IPS-NIHi7 (cell line): ENCODE data around the gene RASGEF1B.

Source experiments
- DNase-seq: peaks from one replicate; pipeline ENCODE4 v3.0.0; 2012; ENCODE audit warnings: mixed read lengths; ENCODE audit errors: extremely low spot score

The RASGEF1B gene

GRCh38 chr4:81465406-81466340, 6.0 kb downstream of the RASGEF1B start:
- no peak for DNase-seq

- no peak for DNase-seq
These were observed 10.9 kb downstream of the RASGEF1B start for GRCh38 chr4:81460834-81461233.

- no peak for DNase-seq
These were observed 11.5 kb downstream of the RASGEF1B start for GRCh38 chr4:81460191-81460701.

- no peak for DNase-seq
These were observed 12.5 kb downstream of the RASGEF1B start for GRCh38 chr4:81459228-81459627.

- no peak for DNase-seq
These were observed 13.7 kb downstream of the RASGEF1B start for GRCh38 chr4:81457921-81458520.

GRCh38 chr4:81457345-81457744, 14.4 kb downstream of the RASGEF1B start:
- no peak for DNase-seq

- no peak for DNase-seq
These were observed 15.8 kb downstream of the RASGEF1B start for GRCh38 chr4:81455897-81456296.

- DNase-seq: no peak
These were observed 16.8 kb downstream of the RASGEF1B start for GRCh38 chr4:81454948-81455347.

- DNase-seq: no peak
These were observed 17.2 kb downstream of the RASGEF1B start for GRCh38 chr4:81454499-81454898.

GRCh38 chr4:81453024-81453423, 18.7 kb downstream of the RASGEF1B start:
- peak; percentile 21 for DNase-seq

GRCh38 chr4:81452452-81453006, 19.2 kb downstream of the RASGEF1B start:
- DNase-seq: no peak

- no peak for DNase-seq
These were observed 22.7 kb downstream of the RASGEF1B start for GRCh38 chr4:81449015-81449414.

GRCh38 chr4:81447566-81448229, 24.0 kb downstream of the RASGEF1B start:
- no peak for DNase-seq

GRCh38 chr4:81446634-81447033, 25.1 kb downstream of the RASGEF1B start:
- no peak for DNase-seq

- no peak for DNase-seq
These were observed 26.5 kb downstream of the RASGEF1B start for GRCh38 chr4:81445196-81445595.

- no peak for DNase-seq
These were observed 29.1 kb downstream of the RASGEF1B start for GRCh38 chr4:81442484-81443085.

GRCh38 chr4:81440949-81441348, 30.8 kb downstream of the RASGEF1B start:
- DNase-seq: no peak

GRCh38 chr4:81436941-81437574, 34.6 kb downstream of the RASGEF1B start:
- no peak for DNase-seq

- no peak for DNase-seq
These were observed 35.6 kb downstream of the RASGEF1B start for GRCh38 chr4:81436096-81436495.

GRCh38 chr4:81432825-81433224, 38.9 kb downstream of the RASGEF1B start:
- no peak for DNase-seq

GRCh38 chr4:81431971-81432370, 39.7 kb downstream of the RASGEF1B start:
- no peak for DNase-seq
